ENCODE measurements around the gene ADGRA3. TPM values are rescaled to one million over a fixed set of nuclear protein-coding genes. Genes with fewer than 3 reads are reported as not detected.

Gene ADGRA3
- total RNA-seq, result 100 to 1,000 TPM in 3 of 4 donors, 10 to 100 TPM in 1; 99.1 to 117 (median 109) TPM

GRCh38 chr4:22515888-22516541 lies at the start of gene ADGRA3:
Gene ADGRA3 (minus strand): TSS chr4:22516066. CDS start chr4:22515784, 282 bp downstream.
- 3 to 4% methylated on average over 17 to 26 of the region's 74 CpGs for WGBS, 2 donors

GRCh38 chr4:22556495-22556894 lies 40.6 kb upstream of the ADGRA3 start:
- Histone ChIP-seq H3K36me3 (no peaks in the 10 kb centered on the region), H3K4me3 (replicated peaks in 1 of 3) (no peak overlapping the region), H3K9me3 (no peaks in the 10 kb centered on the region), H3K4me1 (no peaks in the 10 kb centered on the region), H3K27ac (no peak overlapping the region), H3K27me3 (no peaks in the 10 kb centered on the region)
- no peak for DNase-seq
- intact Hi-C loops (cut with DNase I), result no loop called here
- TF ChIP-seq POLR2A (IDR thresholded peaks at IDR 0.05), result no peak
- no peak for TF ChIP-seq CTCF (IDR thresholded peaks at IDR 0.05)

More at GRCh38 chr4:22515888-22516541, at the start of gene ADGRA3:
- TF ChIP-seq CTCF (IDR thresholded peaks at IDR 0.05) (peak in 1 of 6 experiments; percentile 8), POLR2A (IDR thresholded peaks at IDR 0.05) (peak in 1 of 2 donors; percentile 86)
- no peaks in the 10 kb centered on the region for H3K9me3 ChIP-seq
- no peaks in the 10 kb centered on the region for H3K27me3 ChIP-seq
- DNase-seq, result peak; percentile 85 to 87
- H3K36me3 ChIP-seq, result no peaks in the 10 kb centered on the region
- H3K4me1 ChIP-seq, result peaks cover 11 to 12% of the 10 kb centered on the region in 2 donors
- intact Hi-C loops (cut with DNase I), result no loop called here
- peak within 1 kb of the TSS; percentile 76 to 98 (median 82) for H3K27ac ChIP-seq
- peak within 1 kb of the TSS; percentile 31 to 62 (median 38) for H3K4me3 ChIP-seq (replicated peaks in 1 of 3)

GRCh38 chr4:22554670-22555069 lies 38.8 kb upstream of the ADGRA3 start:
- no peak for DNase-seq
- H3K27me3 ChIP-seq, result no peaks in the 10 kb centered on the region
- no peak overlapping the region for H3K27ac ChIP-seq
- TF ChIP-seq CTCF (IDR thresholded peaks at IDR 0.05), result no peak
- no peak for TF ChIP-seq POLR2A (IDR thresholded peaks at IDR 0.05)
- H3K36me3 ChIP-seq, result no peaks in the 10 kb centered on the region
- 76 to 84% methylated on average over 2 of the region's 2 CpGs for WGBS, 2 donors
- H3K4me1 ChIP-seq, result no peaks in the 10 kb centered on the region
- H3K9me3 ChIP-seq, result no peaks in the 10 kb centered on the region
- intact Hi-C loops (cut with DNase I), result no loop called here
- H3K4me3 ChIP-seq (replicated peaks in 1 of 3), result no peak overlapping the region

GRCh38 chr4:22553560-22553959 lies 37.7 kb upstream of the ADGRA3 start:
- intact Hi-C loops (cut with DNase I), result no loop called here
- TF ChIP-seq CTCF (IDR thresholded peaks at IDR 0.05) (no peak), POLR2A (IDR thresholded peaks at IDR 0.05) (no peak)

GRCh38 chr4:22552812-22553211 lies 36.9 kb upstream of the ADGRA3 start:
- no peak for TF ChIP-seq POLR2A (IDR thresholded peaks at IDR 0.05)
- no peak for TF ChIP-seq CTCF (IDR thresholded peaks at IDR 0.05)
- no peaks in the 10 kb centered on the region for H3K4me1 ChIP-seq
- intact Hi-C loops (cut with DNase I), result no loop called here

More at GRCh38 chr4:22553560-22553959, 37.7 kb upstream of the ADGRA3 start:
- no peaks in the 10 kb centered on the region for H3K27me3 ChIP-seq
- H3K36me3 ChIP-seq, result no peaks in the 10 kb centered on the region
- H3K27ac ChIP-seq, result no peak overlapping the region
- DNase-seq, result no peak
- H3K9me3 ChIP-seq, result no peaks in the 10 kb centered on the region
- WGBS, 2 donors, result 89 to 93% methylated on average over 3 of the region's 3 CpGs
- no peaks in the 10 kb centered on the region for H3K4me1 ChIP-seq
- H3K4me3 ChIP-seq (replicated peaks in 1 of 3), result no peak overlapping the region

More at GRCh38 chr4:22552812-22553211, 36.9 kb upstream of the ADGRA3 start:
- Histone ChIP-seq H3K27ac (no peak overlapping the region), H3K27me3 (no peaks in the 10 kb centered on the region), H3K4me3 (replicated peaks in 1 of 3) (no peak overlapping the region), H3K36me3 (no peaks in the 10 kb centered on the region), H3K9me3 (no peaks in the 10 kb centered on the region)
- no peak for DNase-seq
- WGBS, 2 donors, result 80 to 81% methylated on average over 3 of the region's 3 CpGs

Data from thyroid gland (tissue), 4 donors.